ENCODE measurements around the gene IL10. TPM values are rescaled to one million over a fixed set of nuclear protein-coding genes. Genes with fewer than 3 reads are reported as not detected.
A peak's percentile ranks its signal among the peaks of the same experiment; 100 is the strongest.

The IL10 gene
- total and polyA plus RNA-seq, 11 donors: 0.27 to 5.0 (median 0.88) TPM; not detected in 1

GRCh38 chr1:206805357-206805756 lies 33.1 kb upstream of the IL10 start:
- Histone ChIP-seq H3K4me1 (peaks cover 0 to 26% (median 0%) of the 10 kb centered on the region in 12 donors), H3K27ac (no peak overlapping the region), H3K4me3 (no peak overlapping the region), H3K36me3 (no peaks in the 10 kb centered on the region), H3K27me3 (no peaks in the 10 kb centered on the region), H3K9me3 (no peaks in the 10 kb centered on the region)
- no peak for ATAC-seq
- intact Hi-C loops (cut with DNase I): loop anchor here in 6 of 10 donors (5.0 to 10.0 kb wide), 5 partner anchors 68 to 173 kb away; no protein-coding TSS in a partner anchor
- DNase-seq: no peak
- WGBS, 4 donors: 74 to 86% (median 82%) methylated on average over 1 of the region's 1 CpG
- TF ChIP-seq, protein P1, sequence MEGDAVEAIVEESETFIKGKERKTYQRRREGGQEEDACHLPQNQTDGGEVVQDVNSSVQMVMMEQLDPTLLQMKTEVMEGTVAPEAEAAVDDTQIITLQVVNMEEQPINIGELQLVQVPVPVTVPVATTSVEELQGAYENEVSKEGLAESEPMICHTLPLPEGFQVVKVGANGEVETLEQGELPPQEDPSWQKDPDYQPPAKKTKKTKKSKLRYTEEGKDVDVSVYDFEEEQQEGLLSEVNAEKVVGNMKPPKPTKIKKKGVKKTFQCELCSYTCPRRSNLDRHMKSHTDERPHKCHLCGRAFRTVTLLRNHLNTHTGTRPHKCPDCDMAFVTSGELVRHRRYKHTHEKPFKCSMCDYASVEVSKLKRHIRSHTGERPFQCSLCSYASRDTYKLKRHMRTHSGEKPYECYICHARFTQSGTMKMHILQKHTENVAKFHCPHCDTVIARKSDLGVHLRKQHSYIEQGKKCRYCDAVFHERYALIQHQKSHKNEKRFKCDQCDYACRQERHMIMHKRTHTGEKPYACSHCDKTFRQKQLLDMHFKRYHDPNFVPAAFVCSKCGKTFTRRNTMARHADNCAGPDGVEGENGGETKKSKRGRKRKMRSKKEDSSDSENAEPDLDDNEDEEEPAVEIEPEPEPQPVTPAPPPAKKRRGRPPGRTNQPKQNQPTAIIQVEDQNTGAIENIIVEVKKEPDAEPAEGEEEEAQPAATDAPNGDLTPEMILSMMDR (IDR thresholded peaks at IDR 0.05): no peak
- no peak for TF ChIP-seq POLR2A (IDR thresholded peaks at IDR 0.05)

GRCh38 chr1:206804156-206804737 lies 32.0 kb upstream of the IL10 start:
- DNase-seq (no peak), ATAC-seq (no peak)
- 78 to 89% (median 84%) methylated on average over 1 of the region's 1 CpG for WGBS, 4 donors
- H3K36me3 ChIP-seq: no peaks in the 10 kb centered on the region
- H3K4me1 ChIP-seq: peaks cover 0 to 26% (median 0%) of the 10 kb centered on the region in 12 donors
- H3K4me3 ChIP-seq: no peak overlapping the region
- intact Hi-C loops (cut with DNase I): loop anchor here in 5 of 10 donors (5.0 to 10.0 kb wide), 4 partner anchors 67 to 111 kb away; no protein-coding TSS in a partner anchor
- peak overlapping the region in 1 of 12 donors; percentile 82 for H3K27ac ChIP-seq
- no peak for TF ChIP-seq POLR2A (IDR thresholded peaks at IDR 0.05)
- TF ChIP-seq, protein P1 (IDR thresholded peaks at IDR 0.05): no peak
- no peaks in the 10 kb centered on the region for H3K27me3 ChIP-seq
- no peaks in the 10 kb centered on the region for H3K9me3 ChIP-seq

GRCh38 chr1:206803221-206803730 lies 31.0 kb upstream of the IL10 start:
- TF ChIP-seq POLR2A (IDR thresholded peaks at IDR 0.05): no peak
- TF ChIP-seq, protein P1 (IDR thresholded peaks at IDR 0.05): no peak
- ATAC-seq (peak in 2 of 4 donors; percentile 18 to 62), DNase-seq (no peak)
- no peaks in the 10 kb centered on the region for H3K27me3 ChIP-seq
- H3K4me1 ChIP-seq: peaks cover 0 to 29% (median 0%) of the 10 kb centered on the region in 12 donors
- H3K36me3 ChIP-seq: no peaks in the 10 kb centered on the region
- H3K4me3 ChIP-seq: no peak overlapping the region
- WGBS, 4 donors: 82 to 95% (median 87%) methylated on average over 8 of the region's 8 CpGs
- intact Hi-C loops (cut with DNase I): loop anchor here in 5 of 10 donors (5.0 to 10.0 kb wide), 4 partner anchors 66 to 112 kb away; no protein-coding TSS in a partner anchor
- peak overlapping the region in 1 of 12 donors; percentile 82 for H3K27ac ChIP-seq
- H3K9me3 ChIP-seq: no peaks in the 10 kb centered on the region

GRCh38 chr1:206802401-206802800 lies 30.1 kb upstream of the IL10 start:
- TF ChIP-seq, protein P1 (IDR thresholded peaks at IDR 0.05): no peak
- no peak for TF ChIP-seq POLR2A (IDR thresholded peaks at IDR 0.05)
- Histone ChIP-seq H3K27me3 (no peaks in the 10 kb centered on the region), H3K27ac (peak overlapping the region in 1 of 12 donors; percentile 69), H3K4me3 (no peak overlapping the region), H3K36me3 (no peaks in the 10 kb centered on the region), H3K4me1 (peaks cover 0 to 37% (median 0%) of the 10 kb centered on the region in 12 donors), H3K9me3 (no peaks in the 10 kb centered on the region)
- intact Hi-C loops (cut with DNase I): loop anchor here in 5 of 10 donors (5.0 to 10.0 kb wide), 4 partner anchors 65 to 112 kb away; no protein-coding TSS in a partner anchor
- no peak for ATAC-seq
- DNase-seq: no peak
- 90 to 93% (median 91%) methylated on average over 4 of the region's 4 CpGs for WGBS, 4 donors

Data from heart left ventricle (tissue), 16 donors.